H9 (cell line): ENCODE measurements around the gene TBL1X. TPM values are rescaled to one million over a fixed set of nuclear protein-coding genes. Genes with fewer than 3 reads are reported as not detected.

Experiments used
- DNase-seq: peaks from one replicate; pipeline ENCODE4 v3.0.0-alpha.2; 2017
- H2AFZ ChIP-seq: one replicate; pipeline ENCODE4 v1.6.1; 2013; ENCODE audit warnings: mild to moderate bottlenecking, low read length, control low read depth, moderate library complexity
- H2AK5ac ChIP-seq: 2 replicates; pipeline ENCODE4 v1.6.1; 2013; ENCODE audit warnings: low read length, control low read depth, mixed read lengths; ENCODE audit not compliant: insufficient read length
- H2BK120ac ChIP-seq: one replicate; pipeline ENCODE4 v1.6.1; 2013; ENCODE audit warnings: low read depth, mild to moderate bottlenecking, low read length, control low read depth, inconsistent platforms; ENCODE audit not compliant: poor library complexity, severe bottlenecking
- H2BK12ac ChIP-seq: 2 replicates; pipeline ENCODE4 v1.6.1; 2013; ENCODE audit warnings: low read length, control low read depth, mixed read lengths, low read depth; ENCODE audit not compliant: insufficient read length
- H2BK15ac ChIP-seq: 2 replicates; pipeline ENCODE4 v1.6.1; 2013; ENCODE audit warnings: low read depth, low read length, control low read depth
- H2BK20ac ChIP-seq: one replicate; pipeline ENCODE4 v1.6.1; 2013; ENCODE audit warnings: low read depth, mild to moderate bottlenecking, low read length, control low read depth, inconsistent platforms; ENCODE audit not compliant: poor library complexity, severe bottlenecking
- H2BK5ac ChIP-seq: 2 replicates; pipeline ENCODE4 v1.6.1; 2013; ENCODE audit warnings: low read length, control low read depth, mixed read lengths; ENCODE audit not compliant: insufficient read length
- H3K14ac ChIP-seq: 2 replicates; pipeline ENCODE4 v1.6.1; 2013; ENCODE audit warnings: low read length, control low read depth; ENCODE audit not compliant: insufficient read depth
- H3K18ac ChIP-seq: 2 replicates; pipeline ENCODE4 v1.6.1; 2013; ENCODE audit warnings: low read depth, mild to moderate bottlenecking, mixed read lengths, low read length, control low read depth; ENCODE audit not compliant: insufficient read length
- H3K23ac ChIP-seq: 2 replicates; pipeline ENCODE4 v1.6.1; 2013; ENCODE audit warnings: low read length, control low read depth, mixed read lengths, low read depth; ENCODE audit not compliant: insufficient read length
- H3K23me2 ChIP-seq: 2 replicates; pipeline ENCODE4 v1.6.1; 2013; ENCODE audit warnings: low read depth, mild to moderate bottlenecking, mixed read lengths, low read length, control low read depth; ENCODE audit not compliant: insufficient read length, poor library complexity, severe bottlenecking
- H3K27ac ChIP-seq: 2 replicates; pipeline ENCODE4 v1.5.1; 2013; ENCODE audit warnings: low read length, control low read depth, mixed read lengths, low read depth; ENCODE audit not compliant: insufficient read length
- H3K27me3 ChIP-seq: 2 replicates; pipeline ENCODE4 v1.6.1; 2013; ENCODE audit warnings: low read length, control low read depth, inconsistent platforms; ENCODE audit not compliant: insufficient read depth
- H3K4ac ChIP-seq: 2 replicates; pipeline ENCODE4 v1.6.1; 2013; ENCODE audit warnings: low read depth, mild to moderate bottlenecking, control low read depth, inconsistent platforms, low read length, moderate library complexity
- H3K4me1 ChIP-seq: 2 replicates; pipeline ENCODE4 v1.6.1; 2013; ENCODE audit warnings: low read length, control low read depth, inconsistent platforms; ENCODE audit not compliant: insufficient read depth
- H3K4me2 ChIP-seq: 2 replicates; pipeline ENCODE4 v1.6.1; 2013; ENCODE audit warnings: low read length, control low read depth, mixed read lengths; ENCODE audit not compliant: insufficient read length, insufficient read depth
- H3K56ac ChIP-seq: 2 replicates; pipeline ENCODE4 v1.6.1; 2013; ENCODE audit warnings: low read depth, mild to moderate bottlenecking, mixed read lengths, low read length, control low read depth; ENCODE audit not compliant: insufficient read length
- H3K79me1 ChIP-seq: 2 replicates; pipeline ENCODE4 v1.6.1; 2013; ENCODE audit warnings: low read depth, mild to moderate bottlenecking, moderate library complexity, low read length, control low read depth, inconsistent platforms; ENCODE audit not compliant: insufficient read depth, poor library complexity, severe bottlenecking
- H3K79me2 ChIP-seq: 2 replicates; pipeline ENCODE4 v1.6.1; 2013; ENCODE audit warnings: low read length, control low read depth, inconsistent platforms; ENCODE audit not compliant: insufficient read depth
- H3K9ac ChIP-seq: 2 replicates; pipeline ENCODE4 v1.6.1; 2013; ENCODE audit warnings: low read length, control low read depth, mixed read lengths; ENCODE audit not compliant: insufficient read length; ENCODE audit errors: extremely low read depth
- H3K9me3 ChIP-seq: one replicate; pipeline ENCODE4 v1.6.1; 2013; ENCODE audit warnings: low read depth, low read length, inconsistent platforms; ENCODE audit not compliant: control insufficient read depth
- H3T11ph ChIP-seq: one replicate; pipeline ENCODE4 v1.6.1; 2013; ENCODE audit warnings: mild to moderate bottlenecking, low read length, control low read depth, inconsistent platforms
- H4K20me1 ChIP-seq: one replicate; pipeline ENCODE4 v1.6.1; 2013; ENCODE audit not compliant: control insufficient read depth, insufficient read length, insufficient read depth
- H4K5ac ChIP-seq: 2 replicates; pipeline ENCODE4 v1.6.1; 2013; ENCODE audit warnings: low read depth, mild to moderate bottlenecking, mixed read lengths, low read length, control low read depth; ENCODE audit not compliant: insufficient read length
- H4K8ac ChIP-seq: replicated peaks from 2 replicates; pipeline ENCODE4 v1.6.1; 2013; ENCODE audit warnings: low read length, control low read depth, mixed read lengths, low read depth; ENCODE audit not compliant: insufficient read length
- H4K91ac ChIP-seq: 2 replicates; pipeline ENCODE4 v1.6.1; 2013; ENCODE audit warnings: low read depth, mild to moderate bottlenecking, moderate library complexity, mixed read lengths, low read length, control low read depth; ENCODE audit not compliant: insufficient read length
- H3K27ac Mint-ChIP-seq, 3 experiments: 2 replicates in 2 of 3; 3 replicates in 1 of 3; pipeline ENCODE4 v1.8.0; 2020 to 2021; ENCODE audit warnings: mixed read lengths in 3 of 3, mild to moderate bottlenecking in 1 of 3, moderate library complexity in 1 of 3
- H3K27me3 Mint-ChIP-seq: 2 replicates; pipeline ENCODE4 v1.8.0; 2021; ENCODE audit warnings: low read depth, mild to moderate bottlenecking, moderate library complexity, mixed read lengths
- H3K36me3 Mint-ChIP-seq, 3 experiments: 2 replicates in 2 of 3; 3 replicates in 1 of 3; pipeline ENCODE4 v1.8.0; 2020 to 2021; ENCODE audit warnings: low read depth in 3 of 3, mixed read lengths in 3 of 3; ENCODE audit not compliant: insufficient read depth in 1 of 3
- H3K4me1 Mint-ChIP-seq, 2 experiments: 2 replicates each; pipeline ENCODE4 v1.8.0; 2020; ENCODE audit warnings: mixed read lengths in 2 of 2
- H3K4me3 Mint-ChIP-seq, 2 experiments: 2 replicates in 1 of 2; 3 replicates in 1 of 2; pipeline ENCODE4 v1.8.0; 2020 to 2021; ENCODE audit warnings: mild to moderate bottlenecking in 2 of 2, mixed read lengths in 2 of 2, moderate library complexity in 1 of 2
- H3K9me3 Mint-ChIP-seq, 2 experiments: 2 replicates in 1 of 2; 3 replicates in 1 of 2; pipeline ENCODE4 v1.8.0; 2020; ENCODE audit warnings: mild to moderate bottlenecking in 2 of 2, mixed read lengths in 2 of 2, moderate library complexity in 1 of 2
- CTCF ChIP-seq: fragments of 200-600 bp; sonication (generic); conservative IDR thresholded peaks from 3 replicates; pipeline ENCODE4 v1.8.0; 2021; ENCODE audit warnings: antibody characterized with exemption, mild to moderate bottlenecking
- WGBS: extraction: QIAGEN DNeasy Blood & Tissue Kit; methylation state at CpG from one replicate; pipeline ENCODE4 v1.1.7; 2013; ENCODE audit warnings: missing lambda C conversion rate, low lambda C conversion rate, mixed read lengths; ENCODE audit not compliant: insufficient read length; ENCODE audit errors: extremely low coverage; 5-methylcytosine and 5-hydroxymethylcytosine counted together
- total RNA-seq: library from RNA; stranded (reverse); gene quantifications from 2 replicates; pipeline ENCODE4 v1.2.1, GENCODE V29; 2021

The TBL1X gene
- total RNA-seq, 1 experiment from 2014 or later: 24.1 TPM

- WGBS: no CpG with 5 or more reads among the region's 6 CpGs
- Histone ChIP-seq H3K18ac (peak overlapping the region; percentile 50), H4K91ac (no peak overlapping the region), H3K9me3 (no peaks in the 10 kb centered on the region), H3K27me3 (no peaks in the 10 kb centered on the region), H3K4ac (no peak overlapping the region), H2BK12ac (no peak overlapping the region), H4K5ac (no peak overlapping the region), H3K27ac (no peak overlapping the region), H3K4me1 (peaks cover 3% of the 10 kb centered on the region; the same call in 1 of the 2 replicates), H2BK15ac (no peak overlapping the region), H4K8ac (no peak overlapping the region), H2AFZ (no peak overlapping the region), H3K4me2 (no peak overlapping the region), H3T11ph (no peak overlapping the region), H3K23ac (no peak overlapping the region), H3K23me2 (no peaks in the 10 kb centered on the region), H4K20me1 (no peaks in the 10 kb centered on the region), H3K9ac (no peak overlapping the region), H3K79me1 (peaks cover 8% of the 10 kb centered on the region), H3K79me2 (no peaks in the 10 kb centered on the region; the same call in 1 of the 2 replicates), H2BK20ac (no peak overlapping the region), H2AK5ac (no peak overlapping the region), H2BK5ac (no peak overlapping the region), H2BK120ac (no peak overlapping the region), H3K56ac (no peak overlapping the region), H3K14ac (peak overlapping the region; percentile 78; the same call in 1 of the 2 replicates)
- Mint-ChIP-seq H3K9me3 (peaks cover 22 to 61% of the 10 kb centered on the region in 2 experiments), H3K27me3 (no peaks in the 10 kb centered on the region), H3K4me1 (peaks cover 15 to 19% of the 10 kb centered on the region in 2 experiments), H3K36me3 (peaks cover 30 to 44% (median 35%) of the 10 kb centered on the region in 3 experiments), H3K4me3 (no peak overlapping the region), H3K27ac (peak overlapping the region in 2 of 3 experiments; percentile 23 to 54; a peak in 2 of 7 replicates)
- no peak for TF ChIP-seq CTCF
- DNase-seq: no peak
These were observed 18.5 kb downstream of the TBL1X start for GRCh38 chrX:9483376-9483775.
